ENCODE measurements around the gene GPR137B. TPM values are rescaled to one million over a fixed set of nuclear protein-coding genes. Genes with fewer than 3 reads are reported as not detected.

Gene GPR137B
- total and polyA plus RNA-seq, 4 experiments from 2014 or later: 4.1 to 11.8 (median 8.3) TPM

GRCh38 chr1:236172041-236172579, 29.8 kb downstream of the GPR137B start:
- H3K4me3 Mint-ChIP-seq: no peak overlapping the region
- H3K36me3 ChIP-seq (ENCODE audit: insufficient read depth, low read length): no peaks in the 10 kb centered on the region
- no peaks in the 10 kb centered on the region for H3K27me3 ChIP-seq (ENCODE audit: insufficient read depth, low read length)
- peak overlapping the region in 1 of 7 donors; percentile 39 for H3K27ac Mint-ChIP-seq
- intact Hi-C loops (cut with micrococcal nuclease): no loop called here
- no peaks in the 10 kb centered on the region for H3K27me3 Mint-ChIP-seq
- H3K9me3 ChIP-seq (ENCODE audit: control insufficient read depth in 1 of 2, low read length in 2 of 2): no peaks in the 10 kb centered on the region
- no peaks in the 10 kb centered on the region for H3K4me1 ChIP-seq (ENCODE audit: insufficient read depth, low read length)
- H3K27ac ChIP-seq (ENCODE audit: low read depth, low read length): no peak overlapping the region
- no peak for DNase-seq
- ChIA-PET POLR2A (ENCODE audit: partially characterized antibody) (no interaction called here), CTCF (ENCODE audit: partially characterized antibody) (no interaction called here)
- H3K4me3 ChIP-seq (ENCODE audit: low read length in 2 of 2): no peak overlapping the region
- peaks cover 0 to 7% (median 6%) of the 10 kb centered on the region in 4 donors for H3K4me1 Mint-ChIP-seq
- no peaks in the 10 kb centered on the region for H3K9me3 Mint-ChIP-seq
- H3K36me3 Mint-ChIP-seq: peaks cover 10% of the 10 kb centered on the region in 2 donors

- CTCF ChIA-PET (ENCODE audit: partially characterized antibody): interaction anchor here (0.6 kb wide), 2 partner anchors 22 to 244 kb away, joined by 3 read pairs; no protein-coding TSS in a partner anchor
- no peaks in the 10 kb centered on the region for H3K9me3 Mint-ChIP-seq
Observed at GRCh38 chr1:236173174-236173767, 30.9 kb downstream of the GPR137B start.

GRCh38 chr1:236175642-236176336, 33.5 kb downstream of the GPR137B start:
- Histone ChIP-seq H3K36me3 (ENCODE audit: insufficient read depth, low read length) (no peaks in the 10 kb centered on the region), H3K9me3 (ENCODE audit: control insufficient read depth in 1 of 2, low read length in 2 of 2) (no peaks in the 10 kb centered on the region), H3K4me1 (ENCODE audit: insufficient read depth, low read length) (no peaks in the 10 kb centered on the region), H3K27me3 (ENCODE audit: insufficient read depth, low read length) (no peaks in the 10 kb centered on the region), H3K27ac (ENCODE audit: low read depth, low read length) (no peak overlapping the region), H3K4me3 (ENCODE audit: low read length in 2 of 2) (no peak overlapping the region)
- no peak overlapping the region for H3K4me3 Mint-ChIP-seq
- DNase-seq: no peak
- intact Hi-C loops (cut with micrococcal nuclease): no loop called here
- H3K36me3 Mint-ChIP-seq: peaks cover 15 to 17% of the 10 kb centered on the region in 2 donors
- peak overlapping the region in 2 of 7 donors; percentile 18 to 47 for H3K27ac Mint-ChIP-seq
- H3K4me1 Mint-ChIP-seq: peaks cover 0 to 3% (median 0%) of the 10 kb centered on the region in 4 donors
- no peaks in the 10 kb centered on the region for H3K9me3 Mint-ChIP-seq
- no peaks in the 10 kb centered on the region for H3K27me3 Mint-ChIP-seq
- ChIA-PET POLR2A (ENCODE audit: partially characterized antibody) (no interaction called here), CTCF (ENCODE audit: partially characterized antibody) (no interaction called here)

More at GRCh38 chr1:236173174-236173767, 30.9 kb downstream of the GPR137B start:
- no peak for DNase-seq
- no peak overlapping the region for H3K4me3 Mint-ChIP-seq
- POLR2A ChIA-PET (ENCODE audit: partially characterized antibody): no interaction called here
- H3K9me3 ChIP-seq (ENCODE audit: control insufficient read depth in 1 of 2, low read length in 2 of 2): no peaks in the 10 kb centered on the region
- peaks cover 10 to 12% of the 10 kb centered on the region in 2 donors for H3K36me3 Mint-ChIP-seq
- no peak overlapping the region for H3K27ac ChIP-seq (ENCODE audit: low read depth, low read length)
- intact Hi-C loops (cut with micrococcal nuclease): no loop called here
- no peaks in the 10 kb centered on the region for H3K4me1 ChIP-seq (ENCODE audit: insufficient read depth, low read length)
- no peak overlapping the region for H3K27ac Mint-ChIP-seq
- no peak overlapping the region for H3K4me3 ChIP-seq (ENCODE audit: low read length in 2 of 2)
- no peaks in the 10 kb centered on the region for H3K27me3 Mint-ChIP-seq
- no peaks in the 10 kb centered on the region for H3K27me3 ChIP-seq (ENCODE audit: insufficient read depth, low read length)
- peaks cover 0 to 6% (median 3%) of the 10 kb centered on the region in 4 donors for H3K4me1 Mint-ChIP-seq
- no peaks in the 10 kb centered on the region for H3K36me3 ChIP-seq (ENCODE audit: insufficient read depth, low read length)

- Mint-ChIP-seq H3K9me3 (no peaks in the 10 kb centered on the region), H3K4me1 (peaks cover 0 to 2% (median 0%) of the 10 kb centered on the region in 4 donors), H3K4me3 (no peak overlapping the region), H3K27me3 (no peaks in the 10 kb centered on the region), H3K27ac (peak overlapping the region in 1 of 7 donors; percentile 31), H3K36me3 (peaks cover 11 to 20% of the 10 kb centered on the region in 2 donors)
- no peak for DNase-seq
- H3K9me3 ChIP-seq (ENCODE audit: control insufficient read depth in 1 of 2, low read length in 2 of 2): no peaks in the 10 kb centered on the region
- H3K4me3 ChIP-seq (ENCODE audit: low read length in 2 of 2): no peak overlapping the region
- H3K27me3 ChIP-seq (ENCODE audit: insufficient read depth, low read length): no peaks in the 10 kb centered on the region
- H3K27ac ChIP-seq (ENCODE audit: low read depth, low read length): no peak overlapping the region
- intact Hi-C loops (cut with micrococcal nuclease): no loop called here
- POLR2A ChIA-PET (ENCODE audit: partially characterized antibody): no interaction called here
- CTCF ChIA-PET (ENCODE audit: partially characterized antibody): no interaction called here
- H3K4me1 ChIP-seq (ENCODE audit: insufficient read depth, low read length): no peaks in the 10 kb centered on the region
- no peaks in the 10 kb centered on the region for H3K36me3 ChIP-seq (ENCODE audit: insufficient read depth, low read length)
Observed at GRCh38 chr1:236176337-236177336, 34.3 kb downstream of the GPR137B start.

- H3K9me3 ChIP-seq (ENCODE audit: control insufficient read depth in 1 of 2, low read length in 2 of 2): no peaks in the 10 kb centered on the region
- no peak for DNase-seq
- H3K4me1 Mint-ChIP-seq: no peaks in the 10 kb centered on the region
- H3K36me3 Mint-ChIP-seq: peaks cover 13 to 21% of the 10 kb centered on the region in 2 donors
- no peak overlapping the region for H3K4me3 ChIP-seq (ENCODE audit: low read length in 2 of 2)
- no peak overlapping the region for H3K27ac ChIP-seq (ENCODE audit: low read depth, low read length)
- intact Hi-C loops (cut with micrococcal nuclease): no loop called here
- H3K4me1 ChIP-seq (ENCODE audit: insufficient read depth, low read length): no peaks in the 10 kb centered on the region
- H3K36me3 ChIP-seq (ENCODE audit: insufficient read depth, low read length): no peaks in the 10 kb centered on the region
- CTCF ChIA-PET (ENCODE audit: partially characterized antibody): interaction anchor here (1.0 kb wide), 1 partner anchor 74 kb away, joined by 3 read pairs; no protein-coding TSS in a partner anchor
- no peaks in the 10 kb centered on the region for H3K9me3 Mint-ChIP-seq
- no peaks in the 10 kb centered on the region for H3K27me3 Mint-ChIP-seq
- POLR2A ChIA-PET (ENCODE audit: partially characterized antibody): no interaction called here
- H3K4me3 Mint-ChIP-seq: no peak overlapping the region
- H3K27me3 ChIP-seq (ENCODE audit: insufficient read depth, low read length): no peaks in the 10 kb centered on the region
- H3K27ac Mint-ChIP-seq: no peak overlapping the region
Observed at GRCh38 chr1:236179634-236180033, 37.3 kb downstream of the GPR137B start.

GRCh38 chr1:236181059-236181458, 38.7 kb downstream of the GPR137B start:
- Histone ChIP-seq H3K4me3 (ENCODE audit: low read length in 2 of 2) (no peak overlapping the region), H3K36me3 (ENCODE audit: insufficient read depth, low read length) (no peaks in the 10 kb centered on the region), H3K27ac (ENCODE audit: low read depth, low read length) (no peak overlapping the region), H3K4me1 (ENCODE audit: insufficient read depth, low read length) (no peaks in the 10 kb centered on the region), H3K27me3 (ENCODE audit: insufficient read depth, low read length) (no peaks in the 10 kb centered on the region), H3K9me3 (ENCODE audit: control insufficient read depth in 1 of 2, low read length in 2 of 2) (no peaks in the 10 kb centered on the region)
- H3K4me1 Mint-ChIP-seq: peaks cover 0 to 3% (median 0%) of the 10 kb centered on the region in 4 donors
- no peaks in the 10 kb centered on the region for H3K27me3 Mint-ChIP-seq
- no peak overlapping the region for H3K27ac Mint-ChIP-seq
- H3K36me3 Mint-ChIP-seq: peaks cover 25% of the 10 kb centered on the region in 2 donors
- ChIA-PET CTCF (ENCODE audit: partially characterized antibody) (interaction anchor here (0.7 kb wide), 1 partner anchor 71 kb away, joined by 3 read pairs; no protein-coding TSS in a partner anchor), POLR2A (ENCODE audit: partially characterized antibody) (interaction anchor here (0.7 kb wide), 1 partner anchor 10 kb away, joined by 3 read pairs; no protein-coding TSS in a partner anchor)
- H3K9me3 Mint-ChIP-seq: peaks cover 0 to 1% (median 0%) of the 10 kb centered on the region in 8 donors
- no peak for DNase-seq
- intact Hi-C loops (cut with micrococcal nuclease): no loop called here
- H3K4me3 Mint-ChIP-seq: no peak overlapping the region

All from CD4-positive, alpha-beta memory T cell (primary cell).